Measurements from ENCODE around the gene LCE7A.

LCE7A gene

GRCh38 chr1:152878042-152878441 lies 18.2 kb downstream of the LCE7A start, which contains the start of gene SMCP:
Gene SMCP, plus strand, starts transcription at chr1:152878322. Its CDS starts 6,101 bp downstream, at chr1:152884423.
- no peak for DNase-seq (ENCODE audit: extremely low read depth, low read depth)
- peak; percentile 11 for TF ChIP-seq CTCF (IDR thresholded peaks at IDR 0.05; ENCODE audit: low read depth, low read length)

GRCh38 chr1:152879559-152880198 lies 19.9 kb downstream of the LCE7A start:
- TF ChIP-seq CTCF (IDR thresholded peaks at IDR 0.05; ENCODE audit: low read depth, low read length), result no peak
- DNase-seq (ENCODE audit: extremely low read depth, low read depth), result no peak

- no peak for TF ChIP-seq CTCF (IDR thresholded peaks at IDR 0.05; ENCODE audit: low read depth, low read length)
- no peak for DNase-seq (ENCODE audit: extremely low read depth, low read depth)
Observed at GRCh38 chr1:152880316-152880715, 20.5 kb downstream of the LCE7A start.

- DNase-seq (ENCODE audit: extremely low read depth, low read depth), result no peak
- no peak for TF ChIP-seq CTCF (IDR thresholded peaks at IDR 0.05; ENCODE audit: low read depth, low read length)
Observed at GRCh38 chr1:152880907-152881306, 21.1 kb downstream of the LCE7A start.

GRCh38 chr1:152884085-152884484 lies 24.3 kb downstream of the LCE7A start:
- DNase-seq (ENCODE audit: extremely low read depth, low read depth), result no peak
- TF ChIP-seq CTCF (IDR thresholded peaks at IDR 0.05; ENCODE audit: low read depth, low read length), result no peak

- TF ChIP-seq CTCF (IDR thresholded peaks at IDR 0.05; ENCODE audit: low read depth, low read length), result no peak
- no peak for DNase-seq (ENCODE audit: extremely low read depth, low read depth)
Observed at GRCh38 chr1:152884506-152884905, 24.7 kb downstream of the LCE7A start.

- no peak for TF ChIP-seq CTCF (IDR thresholded peaks at IDR 0.05; ENCODE audit: low read depth, low read length)
- DNase-seq (ENCODE audit: extremely low read depth, low read depth), result no peak
Observed at GRCh38 chr1:152884966-152885624, 25.3 kb downstream of the LCE7A start.

All from AG09319 (cell line).